HG03135 (cell line): ENCODE measurements around the gene SNX7.

Source experiments
- ATAC-seq: cut with Tn5 transposase; IDR thresholded peaks from one replicate; pipeline ENCODE4 v1.9.1; 2021; ENCODE audit warnings: mild to moderate bottlenecking, moderate library complexity; ENCODE audit not compliant: unreplicated experiment

The SNX7 gene

GRCh38 chr1:98696077-98696476, 34.6 kb downstream of the SNX7 start:
- no peak for ATAC-seq

- no peak for ATAC-seq
Measured at GRCh38 chr1:98697781-98698180, 36.3 kb downstream of the SNX7 start.

GRCh38 chr1:98698625-98699024, 37.1 kb downstream of the SNX7 start:
- ATAC-seq = no peak

GRCh38 chr1:98700228-98700627, 38.7 kb downstream of the SNX7 start:
- no peak for ATAC-seq

GRCh38 chr1:98702976-98703375, 41.5 kb downstream of the SNX7 start:
- no peak for ATAC-seq

- no peak for ATAC-seq
Measured at GRCh38 chr1:98704474-98704873, 43.0 kb downstream of the SNX7 start.

GRCh38 chr1:98704971-98705370, 43.5 kb downstream of the SNX7 start:
- no peak for ATAC-seq

GRCh38 chr1:98705591-98705990, 44.1 kb downstream of the SNX7 start:
- no peak for ATAC-seq

DNA sequence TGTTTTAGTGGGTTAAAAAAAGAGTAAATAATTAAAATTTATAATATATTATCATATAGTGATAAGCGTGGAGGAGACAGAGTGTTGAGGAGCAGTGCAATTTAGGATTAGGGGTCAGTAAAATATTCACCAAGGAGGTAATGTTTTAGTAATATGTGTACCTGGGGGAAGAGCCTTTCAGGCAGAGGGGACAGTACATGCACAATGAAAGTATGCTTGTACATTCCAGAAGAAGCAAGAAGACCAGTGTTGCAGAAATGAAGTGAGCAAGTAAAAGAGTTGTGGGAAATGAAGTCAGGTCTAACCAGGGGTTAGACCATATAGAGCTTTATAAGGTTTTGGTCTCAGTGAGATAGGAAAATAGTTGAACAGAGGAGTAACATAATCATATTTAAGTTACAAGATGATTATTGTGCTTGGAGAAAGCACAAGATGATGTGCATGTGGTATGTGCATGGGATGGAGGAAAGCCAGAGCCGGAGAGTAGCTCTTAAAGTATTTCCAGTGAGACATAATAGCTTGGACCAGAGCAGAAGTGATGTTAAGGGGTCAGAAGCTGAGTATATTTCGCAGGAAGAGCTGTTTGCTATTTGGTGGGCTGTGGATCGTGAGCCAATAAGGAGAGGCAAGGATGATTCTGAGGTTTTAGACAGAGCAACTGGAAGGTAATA, 44.8 kb downstream of the SNX7 start:
- ATAC-seq = no peak

DNA sequence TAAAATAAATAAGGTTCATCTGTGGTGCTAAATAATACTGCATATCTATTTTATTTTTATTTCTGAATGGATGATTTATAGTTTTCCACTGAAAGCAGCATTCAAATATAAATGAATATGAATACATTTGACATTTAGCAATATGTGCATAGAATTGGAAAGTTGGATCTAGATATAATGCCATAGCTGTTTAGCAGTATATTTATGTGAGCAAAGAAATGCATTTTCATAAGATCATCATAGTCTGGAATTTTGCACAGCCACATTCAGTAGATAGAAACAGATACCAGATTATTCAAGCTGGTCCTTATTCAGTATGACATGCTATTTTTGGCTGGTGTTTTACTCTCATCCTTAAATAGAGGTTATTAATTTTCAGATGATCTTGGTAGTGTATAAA, 46.0 kb downstream of the SNX7 start:
- ATAC-seq = no peak

- no peak for ATAC-seq
Measured at GRCh38 chr1:98709906-98710305, 48.4 kb downstream of the SNX7 start.

GRCh38 chr1:98723574-98723973, 62.1 kb downstream of the SNX7 start:
- ATAC-seq = no peak

DNA sequence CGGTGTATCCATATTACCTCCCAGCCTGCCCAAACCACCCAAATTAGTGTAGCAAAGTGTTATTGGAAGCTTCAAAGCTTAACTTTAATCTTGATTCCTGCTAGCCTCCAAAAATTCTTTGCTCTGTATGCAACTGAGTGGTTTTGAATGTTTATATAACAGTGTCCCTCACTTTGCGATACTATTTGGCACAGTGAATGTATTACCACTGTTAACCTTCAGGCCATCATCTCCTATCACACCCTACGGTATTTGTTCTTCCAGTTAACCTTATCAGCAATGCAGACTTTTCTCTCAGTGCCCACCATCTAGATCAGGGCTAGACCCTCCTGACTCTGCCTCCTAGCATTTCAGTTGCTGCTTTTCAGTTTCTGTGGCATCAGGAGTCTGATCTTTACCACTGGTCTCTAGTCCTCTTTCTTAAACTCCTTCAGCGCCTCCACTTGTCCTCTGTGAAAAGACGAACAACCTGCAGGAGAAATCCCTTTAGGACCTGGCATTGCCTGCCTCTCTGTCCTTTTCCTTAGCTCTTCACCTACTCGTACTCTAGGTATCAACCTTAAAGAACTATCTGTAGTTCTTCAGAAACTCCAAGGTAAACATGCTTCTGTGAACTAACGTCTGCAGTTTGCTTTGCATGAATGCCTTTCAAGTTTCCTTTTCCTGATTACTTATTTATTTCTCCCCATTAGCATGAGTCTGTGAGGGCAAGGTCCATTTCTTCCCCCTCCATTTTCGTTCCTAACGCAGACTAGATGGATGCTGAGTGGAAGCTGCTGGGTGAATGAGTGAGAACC, 71.7 kb downstream of the SNX7 start:
- no peak for ATAC-seq

- no peak for ATAC-seq
Measured at GRCh38 chr1:98733782-98734112, 72.2 kb downstream of the SNX7 start.

DNA sequence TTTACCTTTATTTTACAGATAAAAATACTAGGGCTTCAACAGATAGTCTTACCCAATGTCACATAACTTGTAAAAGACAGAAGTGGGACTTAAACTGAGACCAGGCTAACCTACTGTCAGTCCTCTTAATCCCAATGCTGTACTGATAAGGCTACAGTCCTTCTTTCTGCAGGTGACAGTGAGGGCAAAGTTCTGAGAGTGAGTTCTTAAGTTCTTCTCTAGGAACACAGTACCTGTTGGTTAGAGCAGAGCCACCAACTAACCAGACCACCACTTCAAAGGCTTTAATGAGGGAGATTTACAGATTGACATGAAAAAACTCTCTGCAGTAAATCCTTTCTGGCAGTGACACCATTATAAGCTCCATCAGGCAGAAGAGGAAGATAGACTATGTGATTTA, 74.2 kb downstream of the SNX7 start:
- ATAC-seq = no peak

DNA sequence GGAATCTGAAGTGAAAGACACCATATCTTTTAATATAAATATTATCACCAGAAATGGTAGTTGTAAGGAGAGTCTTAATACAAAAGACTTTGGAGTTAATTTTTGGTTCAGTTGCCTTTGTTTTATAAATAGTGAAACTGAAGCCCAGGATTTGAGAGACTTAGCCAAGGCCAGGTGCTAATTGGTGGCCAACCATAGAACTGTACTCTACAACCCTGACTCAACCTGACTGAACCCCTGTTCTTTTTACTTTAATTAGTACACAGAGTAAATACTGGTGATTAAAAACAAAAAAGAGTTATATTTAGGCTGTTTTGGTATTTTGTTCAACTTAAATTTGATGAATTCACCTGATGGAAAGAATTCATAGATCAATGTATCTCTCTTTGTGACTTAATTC, 76.3 kb downstream of the SNX7 start:
- no peak for ATAC-seq

DNA sequence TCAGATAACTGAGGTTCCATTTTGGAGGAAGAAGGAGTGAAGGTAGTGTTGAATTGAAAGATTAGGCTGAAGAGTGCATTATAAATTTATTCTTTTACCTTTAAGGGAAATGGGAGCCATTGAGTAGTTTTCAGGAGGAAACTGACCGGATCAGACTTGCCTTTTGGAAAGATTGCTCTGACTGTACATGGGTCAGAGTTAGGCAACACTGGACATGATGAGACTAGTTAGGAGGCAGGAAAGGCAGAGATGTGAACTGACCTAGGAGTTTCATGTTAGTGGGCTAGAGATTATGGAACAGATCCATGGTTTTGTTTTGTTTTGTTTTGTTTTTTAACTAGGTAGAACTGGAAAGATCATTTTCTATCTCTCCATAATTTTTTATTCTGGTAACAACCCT, 78.2 kb downstream of the SNX7 start:
- ATAC-seq = no peak

DNA sequence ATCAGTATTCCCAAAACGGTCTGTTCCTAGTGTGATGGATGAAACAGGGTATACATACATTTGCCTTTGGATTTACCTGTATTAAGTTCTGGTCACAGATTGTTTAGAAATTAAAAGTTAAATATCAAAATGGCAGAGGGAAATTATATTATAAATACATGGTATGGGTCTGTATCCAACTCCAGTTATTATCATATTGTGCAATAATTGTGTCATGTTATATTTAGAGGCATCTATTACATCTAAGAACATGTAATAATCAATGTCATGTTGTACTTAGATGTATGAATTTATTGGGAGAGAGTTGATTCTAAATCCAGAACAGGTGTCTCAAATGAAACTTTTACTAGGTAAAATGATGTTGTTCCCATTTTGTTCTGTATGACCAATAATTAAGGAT, 79.6 kb downstream of the SNX7 start:
- ATAC-seq = no peak

DNA sequence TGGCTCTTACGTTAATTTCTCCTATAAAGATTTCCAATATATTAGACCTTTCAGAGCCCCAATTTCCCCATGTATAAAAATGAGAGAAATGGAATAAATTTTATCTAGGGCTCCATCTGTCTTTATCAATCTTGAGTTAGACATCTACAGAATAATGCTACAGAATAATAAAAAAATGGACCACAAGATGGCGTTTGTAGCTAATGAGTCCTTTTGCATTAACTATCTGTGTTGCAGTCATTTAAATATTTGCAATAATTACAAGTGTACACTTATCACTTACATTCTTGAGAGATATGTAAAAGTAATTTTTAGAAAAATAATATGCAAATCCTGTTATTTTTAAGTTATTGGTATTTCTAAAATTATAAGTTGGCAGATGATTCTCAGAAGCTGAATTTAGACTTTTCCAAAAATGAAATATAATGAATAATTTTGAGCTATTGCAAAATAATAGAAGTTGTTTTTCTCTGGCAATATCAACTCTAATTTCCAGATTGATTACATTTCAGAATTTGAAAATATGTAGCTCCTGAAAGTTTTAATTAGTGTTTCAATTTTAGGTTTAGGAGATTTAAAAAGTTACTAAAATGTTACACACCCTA, 87.7 kb downstream of the SNX7 start:
- ATAC-seq = no peak

DNA sequence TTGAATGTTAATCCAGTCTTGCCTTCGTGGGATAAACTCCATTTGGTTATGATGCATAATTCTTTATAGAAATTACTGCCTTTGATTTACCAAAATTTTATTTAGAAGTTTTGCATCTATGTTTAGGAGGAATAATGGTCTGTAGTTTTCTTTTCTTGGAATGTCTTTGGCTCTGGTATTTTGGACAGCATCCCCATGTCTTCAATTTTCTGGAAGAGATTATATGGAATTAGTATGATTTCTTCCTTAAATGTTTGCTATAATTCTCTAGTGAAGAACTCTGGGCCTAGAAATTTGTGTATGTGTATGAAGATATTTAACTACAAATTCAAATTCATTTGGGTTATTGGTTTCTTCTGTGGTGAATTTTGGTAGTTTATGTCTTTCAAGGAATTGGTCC, 92.7 kb downstream of the SNX7 start:
- ATAC-seq = no peak

DNA sequence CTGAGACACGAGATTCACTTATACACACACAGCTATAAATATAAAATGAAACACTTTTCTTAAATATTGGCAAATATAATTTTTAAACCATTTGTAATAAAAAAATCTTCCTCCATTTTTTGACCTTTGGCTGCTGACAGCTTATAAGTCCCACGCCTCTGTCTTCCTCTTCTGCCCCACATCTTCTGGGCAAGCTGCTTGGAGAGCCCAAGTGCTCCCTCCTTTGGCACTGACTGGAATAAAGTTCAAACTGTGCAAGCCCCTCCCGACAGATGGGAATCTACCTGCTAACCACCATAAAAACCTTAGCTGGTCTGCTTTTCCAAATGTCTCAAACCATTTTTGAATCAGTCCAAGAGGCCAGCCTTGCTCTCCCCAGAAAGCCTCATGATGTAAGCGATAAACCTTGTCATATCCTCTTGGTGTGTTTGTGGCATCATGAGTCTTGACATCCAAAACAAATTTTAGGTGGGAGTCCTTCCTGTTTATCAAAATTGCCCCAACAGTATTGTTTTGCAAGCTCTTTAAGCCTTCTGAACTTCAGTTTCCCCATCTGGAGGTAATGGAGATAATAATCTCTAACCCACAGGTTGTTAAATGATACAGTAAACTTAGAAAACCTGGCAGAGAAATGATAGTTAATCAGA, 99.8 kb downstream of the SNX7 start:
- ATAC-seq = no peak
